ENCODE measurements around the gene ZNF548.

- TF ChIP-seq, protein P1, sequence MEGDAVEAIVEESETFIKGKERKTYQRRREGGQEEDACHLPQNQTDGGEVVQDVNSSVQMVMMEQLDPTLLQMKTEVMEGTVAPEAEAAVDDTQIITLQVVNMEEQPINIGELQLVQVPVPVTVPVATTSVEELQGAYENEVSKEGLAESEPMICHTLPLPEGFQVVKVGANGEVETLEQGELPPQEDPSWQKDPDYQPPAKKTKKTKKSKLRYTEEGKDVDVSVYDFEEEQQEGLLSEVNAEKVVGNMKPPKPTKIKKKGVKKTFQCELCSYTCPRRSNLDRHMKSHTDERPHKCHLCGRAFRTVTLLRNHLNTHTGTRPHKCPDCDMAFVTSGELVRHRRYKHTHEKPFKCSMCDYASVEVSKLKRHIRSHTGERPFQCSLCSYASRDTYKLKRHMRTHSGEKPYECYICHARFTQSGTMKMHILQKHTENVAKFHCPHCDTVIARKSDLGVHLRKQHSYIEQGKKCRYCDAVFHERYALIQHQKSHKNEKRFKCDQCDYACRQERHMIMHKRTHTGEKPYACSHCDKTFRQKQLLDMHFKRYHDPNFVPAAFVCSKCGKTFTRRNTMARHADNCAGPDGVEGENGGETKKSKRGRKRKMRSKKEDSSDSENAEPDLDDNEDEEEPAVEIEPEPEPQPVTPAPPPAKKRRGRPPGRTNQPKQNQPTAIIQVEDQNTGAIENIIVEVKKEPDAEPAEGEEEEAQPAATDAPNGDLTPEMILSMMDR (IDR thresholded peaks at IDR 0.05; ENCODE audit: low read depth, low read length, poor library complexity, severe bottlenecking), result no peak
- no peak for TF ChIP-seq EZH2phosphoT487 (IDR thresholded peaks at IDR 0.05; ENCODE audit: borderline replicate concordance, low read length)
Measured at GRCh38 chr19:57452307-57452706, 62.7 kb downstream of the ZNF548 start.

Data from DOHH2 (cell line).